Astrocyte (in vitro differentiated cells and primary cell): ENCODE data around the gene ALDH3A1. TPM values are rescaled to one million over a fixed set of nuclear protein-coding genes. Genes with fewer than 3 reads are reported as not detected.

Experiments
- DNase-seq: peaks from one replicate; pipeline ENCODE4 v3.0.0-alpha.2; 2010; ENCODE audit warnings: low read depth
- FAIRE-seq: peaks from 2 replicates; lab custom pipeline; 2011; peaks lifted over from hg19 to GRCh38; lab: Jason Lieb, UNC
- H2AFZ ChIP-seq: 2 replicates; pipeline ENCODE4 v1.6.0; 2012; ENCODE audit warnings: low read depth, low read length, inconsistent platforms
- H3K27ac ChIP-seq: 2 replicates; pipeline ENCODE4 v1.5.1; 2011; ENCODE audit warnings: low read depth, low read length, inconsistent platforms
- H3K27me3 ChIP-seq: 2 replicates; pipeline ENCODE4 v1.6.0; 2011; ENCODE audit warnings: low read length, inconsistent platforms; ENCODE audit not compliant: insufficient read depth
- H3K36me3 ChIP-seq: 2 replicates; pipeline ENCODE4 v1.5.1; 2011; ENCODE audit warnings: low read length, inconsistent platforms; ENCODE audit not compliant: insufficient read depth
- H3K4me1 ChIP-seq: 2 replicates; pipeline ENCODE4 v1.5.1; 2011; ENCODE audit warnings: low read length, inconsistent platforms; ENCODE audit not compliant: insufficient read depth
- H3K4me2 ChIP-seq: 2 replicates; pipeline ENCODE4 v1.6.0; 2012; ENCODE audit warnings: low read length, inconsistent platforms
- H3K4me3 ChIP-seq: 2 replicates; pipeline ENCODE4 v1.5.1; 2011; ENCODE audit warnings: low read depth, mild to moderate bottlenecking, low read length, inconsistent platforms; ENCODE audit not compliant: insufficient read depth
- H3K79me2 ChIP-seq: 2 replicates; pipeline ENCODE4 v1.6.0; 2012; ENCODE audit warnings: mild to moderate bottlenecking, low read length, inconsistent platforms; ENCODE audit not compliant: insufficient read depth
- H3K9ac ChIP-seq: 2 replicates; pipeline ENCODE4 v1.6.0; 2012; ENCODE audit warnings: mild to moderate bottlenecking, low read length, inconsistent platforms
- H3K9me3 ChIP-seq: 2 replicates; pipeline ENCODE4 v1.5.1; 2012; ENCODE audit warnings: low read depth, mild to moderate bottlenecking, low read length, inconsistent platforms; ENCODE audit not compliant: insufficient read depth
- H4K20me1 ChIP-seq: 2 replicates; pipeline ENCODE4 v1.6.0; 2012; ENCODE audit warnings: low read length, inconsistent platforms; ENCODE audit not compliant: insufficient read depth
- H3K27ac Mint-ChIP-seq: one replicate; pipeline ENCODE4 v1.8.0; 2021; ENCODE audit warnings: mild to moderate bottlenecking, mixed read lengths; ENCODE audit not compliant: unreplicated experiment
- H3K27me3 Mint-ChIP-seq: one replicate; pipeline ENCODE4 v1.8.0; 2021; ENCODE audit warnings: low read depth, mixed read lengths; ENCODE audit not compliant: unreplicated experiment
- H3K36me3 Mint-ChIP-seq: one replicate; pipeline ENCODE4 v1.8.0; 2021; ENCODE audit warnings: low read depth, mixed read lengths; ENCODE audit not compliant: unreplicated experiment
- H3K4me1 Mint-ChIP-seq: one replicate; pipeline ENCODE4 v1.8.0; 2021; ENCODE audit warnings: low read depth, mixed read lengths; ENCODE audit not compliant: unreplicated experiment
- H3K4me3 Mint-ChIP-seq: one replicate; pipeline ENCODE4 v1.8.0; 2021; ENCODE audit warnings: mild to moderate bottlenecking, moderate library complexity, mixed read lengths; ENCODE audit not compliant: unreplicated experiment
- H3K9me3 Mint-ChIP-seq: one replicate; pipeline ENCODE4 v1.8.0; 2021; ENCODE audit warnings: mild to moderate bottlenecking, mixed read lengths; ENCODE audit not compliant: unreplicated experiment
- EZH2 ChIP-seq: IDR thresholded peaks from 2 replicates; pipeline ENCODE4 v1.6.1; 2012; ENCODE audit warnings: mild to moderate bottlenecking, low read length, inconsistent platforms; ENCODE audit not compliant: insufficient read depth
- total RNA-seq: library from RNA; stranded (reverse); gene quantifications from 2 replicates; pipeline ENCODE4 v1.2.1, GENCODE V29; 2021
- TF ChIP-seq, protein P1 (sequence below): IDR thresholded peaks from 2 replicates; pipeline ENCODE4 v1.5.1; 2011; ENCODE audit warnings: low read depth, mild to moderate bottlenecking, inconsistent platforms, low read length, moderate library complexity; ENCODE audit not compliant: insufficient read depth

ALDH3A1 gene
- total RNA-seq, 1 donor from 2014 or later = not detected

DNA sequence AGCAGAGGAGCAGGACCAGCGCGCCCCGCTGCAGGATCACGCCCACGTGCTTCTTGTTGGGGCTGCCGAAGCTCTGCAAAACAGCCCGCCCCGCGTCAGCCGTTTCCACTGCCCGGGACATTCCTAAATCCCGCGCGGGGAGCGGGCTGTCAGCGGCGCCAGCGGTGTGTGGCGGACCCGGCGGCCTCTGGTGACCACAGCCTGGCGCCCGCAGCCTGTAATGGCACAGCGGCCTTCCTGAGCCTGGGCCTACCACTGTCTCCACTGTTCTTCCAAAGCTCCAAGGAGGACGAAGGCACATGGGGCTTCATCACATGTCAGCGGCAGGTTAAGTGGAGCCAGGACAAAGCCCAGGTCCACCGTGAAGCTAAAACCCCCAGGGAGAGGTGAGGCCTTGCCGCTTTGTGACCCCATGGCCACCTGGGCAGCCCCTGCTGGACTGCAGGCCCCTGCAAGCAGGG lies 34.2 kb downstream of the ALDH3A1 start:
- no peaks in the 10 kb centered on the region for H3K27me3 ChIP-seq
- no peaks in the 10 kb centered on the region for H3K79me2 ChIP-seq
- H3K9ac ChIP-seq = no peak overlapping the region
- no peaks in the 10 kb centered on the region for H3K36me3 ChIP-seq
- H3K27me3 Mint-ChIP-seq = peaks cover 11% of the 10 kb centered on the region
- H3K4me1 ChIP-seq = no peaks in the 10 kb centered on the region
- H3K4me2 ChIP-seq = no peak overlapping the region
- H3K4me1 Mint-ChIP-seq = no peaks in the 10 kb centered on the region
- H3K27ac Mint-ChIP-seq = no peak overlapping the region
- no peak overlapping the region for H3K4me3 Mint-ChIP-seq
- H3K4me3 ChIP-seq = no peak overlapping the region
- FAIRE-seq (no peak), DNase-seq (no peak)
- TF ChIP-seq, protein P1, sequence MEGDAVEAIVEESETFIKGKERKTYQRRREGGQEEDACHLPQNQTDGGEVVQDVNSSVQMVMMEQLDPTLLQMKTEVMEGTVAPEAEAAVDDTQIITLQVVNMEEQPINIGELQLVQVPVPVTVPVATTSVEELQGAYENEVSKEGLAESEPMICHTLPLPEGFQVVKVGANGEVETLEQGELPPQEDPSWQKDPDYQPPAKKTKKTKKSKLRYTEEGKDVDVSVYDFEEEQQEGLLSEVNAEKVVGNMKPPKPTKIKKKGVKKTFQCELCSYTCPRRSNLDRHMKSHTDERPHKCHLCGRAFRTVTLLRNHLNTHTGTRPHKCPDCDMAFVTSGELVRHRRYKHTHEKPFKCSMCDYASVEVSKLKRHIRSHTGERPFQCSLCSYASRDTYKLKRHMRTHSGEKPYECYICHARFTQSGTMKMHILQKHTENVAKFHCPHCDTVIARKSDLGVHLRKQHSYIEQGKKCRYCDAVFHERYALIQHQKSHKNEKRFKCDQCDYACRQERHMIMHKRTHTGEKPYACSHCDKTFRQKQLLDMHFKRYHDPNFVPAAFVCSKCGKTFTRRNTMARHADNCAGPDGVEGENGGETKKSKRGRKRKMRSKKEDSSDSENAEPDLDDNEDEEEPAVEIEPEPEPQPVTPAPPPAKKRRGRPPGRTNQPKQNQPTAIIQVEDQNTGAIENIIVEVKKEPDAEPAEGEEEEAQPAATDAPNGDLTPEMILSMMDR = no peak
- no peak for TF ChIP-seq EZH2
- no peak overlapping the region for H3K27ac ChIP-seq
- H3K9me3 ChIP-seq = no peaks in the 10 kb centered on the region
- no peaks in the 10 kb centered on the region for H4K20me1 ChIP-seq
- H2AFZ ChIP-seq = no peak overlapping the region
- H3K36me3 Mint-ChIP-seq = no peaks in the 10 kb centered on the region
- no peaks in the 10 kb centered on the region for H3K9me3 Mint-ChIP-seq

DNA sequence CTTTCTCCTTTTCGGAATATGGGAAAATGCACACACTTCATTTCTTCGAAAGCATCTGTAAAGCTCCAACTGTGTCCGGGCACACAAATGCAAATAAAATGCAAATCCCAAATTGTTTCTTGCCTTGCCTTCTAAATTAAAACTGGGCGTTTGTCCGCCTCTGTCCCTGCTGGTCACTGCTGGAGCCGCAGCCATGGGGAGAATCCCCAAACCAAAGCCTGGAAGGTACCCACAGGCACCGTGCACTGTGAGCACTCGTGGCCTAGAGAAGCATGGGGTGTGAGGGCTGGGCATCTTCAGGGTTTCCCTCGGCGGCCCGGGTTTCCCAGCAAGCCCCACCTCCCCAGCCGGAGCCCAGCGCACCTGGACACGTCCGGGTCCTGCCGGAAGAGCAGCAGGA lies 34.6 kb downstream of the ALDH3A1 start:
- Histone ChIP-seq H3K9me3 (no peaks in the 10 kb centered on the region), H4K20me1 (no peaks in the 10 kb centered on the region), H3K4me1 (no peaks in the 10 kb centered on the region), H3K27me3 (no peaks in the 10 kb centered on the region), H2AFZ (no peak overlapping the region), H3K27ac (no peak overlapping the region), H3K9ac (no peak overlapping the region), H3K4me2 (no peak overlapping the region), H3K4me3 (no peak overlapping the region), H3K79me2 (no peaks in the 10 kb centered on the region), H3K36me3 (no peaks in the 10 kb centered on the region)
- Mint-ChIP-seq H3K27ac (no peak overlapping the region), H3K9me3 (no peaks in the 10 kb centered on the region), H3K27me3 (peaks cover 15% of the 10 kb centered on the region), H3K4me3 (no peak overlapping the region), H3K36me3 (no peaks in the 10 kb centered on the region), H3K4me1 (no peaks in the 10 kb centered on the region)
- DNase-seq = no peak
- no peak for FAIRE-seq
- TF ChIP-seq EZH2 = no peak
- TF ChIP-seq, protein P1 = no peak

DNA sequence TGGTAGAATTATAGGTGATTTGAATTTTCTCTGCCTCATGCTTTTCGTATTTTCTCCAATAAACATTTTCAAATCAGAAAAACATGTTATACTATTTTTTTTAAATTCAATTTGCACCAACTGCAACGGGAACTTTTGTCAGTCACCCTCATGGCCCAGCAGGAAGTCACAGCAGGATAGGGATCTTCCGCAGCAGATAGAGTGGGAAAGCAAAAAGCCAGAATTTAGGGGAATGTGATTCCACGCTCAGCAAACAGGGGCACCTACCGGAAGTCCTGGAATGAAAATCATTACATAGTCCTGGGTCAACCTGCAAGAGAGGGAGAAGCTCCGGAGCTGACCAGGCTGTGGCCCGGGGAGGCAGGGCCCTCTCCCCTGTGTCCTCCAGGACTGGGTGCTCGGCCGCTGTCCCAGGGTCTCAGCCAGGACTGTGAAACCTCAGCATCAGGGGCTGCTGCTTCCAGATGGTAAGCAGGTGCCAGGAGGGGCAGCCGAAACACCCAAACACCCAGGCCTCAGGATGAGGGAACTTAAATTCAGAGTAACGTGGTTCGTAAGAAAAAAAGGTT lies 35.6 kb downstream of the ALDH3A1 start:
- no peak for DNase-seq
- Histone ChIP-seq H3K27ac (no peak overlapping the region), H3K27me3 (no peaks in the 10 kb centered on the region), H3K4me2 (no peak overlapping the region), H3K9ac (no peak overlapping the region), H3K4me3 (no peak overlapping the region), H3K79me2 (no peaks in the 10 kb centered on the region), H4K20me1 (no peaks in the 10 kb centered on the region), H3K4me1 (no peaks in the 10 kb centered on the region), H3K9me3 (no peaks in the 10 kb centered on the region), H3K36me3 (no peaks in the 10 kb centered on the region), H2AFZ (no peak overlapping the region)
- Mint-ChIP-seq H3K27me3 (peaks cover 14% of the 10 kb centered on the region), H3K4me3 (no peak overlapping the region), H3K9me3 (no peaks in the 10 kb centered on the region), H3K27ac (no peak overlapping the region), H3K36me3 (no peaks in the 10 kb centered on the region), H3K4me1 (no peaks in the 10 kb centered on the region)
- FAIRE-seq = no peak
- TF ChIP-seq EZH2 = no peak
- TF ChIP-seq, protein P1 = no peak
